WTC11 (cell line): ENCODE data around the gene GGT1. TPM values are rescaled to one million over a fixed set of nuclear protein-coding genes. Genes with fewer than 3 reads are reported as not detected.

Experiments
- ATAC-seq: fragments of 200-7000 bp; cut with Tn5 transposase; 2 replicates; pipeline ENCODE4 v1.10.0; 2021; ENCODE audit warnings: mild to moderate bottlenecking, moderate library complexity
- CTCF ChIA-PET: fragments of 300-600 bp; sonication (Branson Sonifier 250); formaldehyde crosslinking; loops from one replicate; lab custom pipeline; 2021; ENCODE audit warnings: antibody characterized with exemption; lab: Charles Lee
- POLR2A ChIA-PET: fragments of 350-600 bp; sonication (Branson Sonifier 250); formaldehyde crosslinking; loops from one replicate; lab custom pipeline; 2021; ENCODE audit warnings: antibody characterized with exemption; lab: Charles Lee
- DNase-seq: peaks from one replicate; pipeline ENCODE4 v3.0.0; 2021; ENCODE audit warnings: low spot score
- H3K27ac Mint-ChIP-seq: 2 replicates; pipeline ENCODE4 v1.8.0; 2021; ENCODE audit warnings: mixed read lengths
- H3K27me3 Mint-ChIP-seq: 2 replicates; pipeline ENCODE4 v1.8.0; 2021; ENCODE audit warnings: low read depth, mild to moderate bottlenecking, moderate library complexity, mixed read lengths
- H3K36me3 Mint-ChIP-seq: 2 replicates; pipeline ENCODE4 v1.8.0; 2021; ENCODE audit warnings: mixed read lengths
- H3K4me1 Mint-ChIP-seq: 2 replicates; pipeline ENCODE4 v1.8.0; 2022; ENCODE audit warnings: mixed read lengths
- H3K4me3 Mint-ChIP-seq: 2 replicates; pipeline ENCODE4 v1.8.0; 2021; ENCODE audit warnings: mild to moderate bottlenecking, moderate library complexity, mixed read lengths
- H3K9me3 Mint-ChIP-seq: 2 replicates; pipeline ENCODE4 v1.8.0; 2021; ENCODE audit warnings: mixed read lengths
- ESRRA ChIP-seq: sonication (generic); formaldehyde crosslinking; IDR thresholded peaks from 2 replicates; pipeline ENCODE4 v1.8.1; 2022; ENCODE audit warnings: mild to moderate bottlenecking, missing genetic modification reagents, borderline replicate concordance
- OVOL2 ChIP-seq: fragments of 250-450 bp; sonication (Bioruptor Pico); IDR thresholded peaks from 2 replicates; pipeline ENCODE4 v1.9.0; 2021; ENCODE audit warnings: mild to moderate bottlenecking, borderline replicate concordance
- PRRX2 ChIP-seq: fragments of 250-450 bp; sonication (Bioruptor Pico); IDR thresholded peaks from 2 replicates; pipeline ENCODE4 v1.8.0; 2021; ENCODE audit warnings: mild to moderate bottlenecking
- SOX15 ChIP-seq: fragments of 250-450 bp; sonication (Bioruptor Pico); IDR thresholded peaks from 2 replicates; pipeline ENCODE4 v1.9.0; 2021; ENCODE audit warnings: mild to moderate bottlenecking
- SP1 ChIP-seq: sonication (generic); formaldehyde crosslinking; conservative IDR thresholded peaks from 2 replicates; pipeline ENCODE4 v1.8.1; 2022; ENCODE audit warnings: missing genetic modification reagents
- TCF7 ChIP-seq: sonication (generic); formaldehyde crosslinking; IDR thresholded peaks from 2 replicates; pipeline ENCODE4 v1.8.0; 2022; ENCODE audit warnings: mild to moderate bottlenecking, low read depth, missing genetic modification reagents, moderate library complexity
- TEAD1 ChIP-seq: sonication (generic); formaldehyde crosslinking; IDR thresholded peaks from 2 replicates; pipeline ENCODE4 v1.8.0; 2022; ENCODE audit warnings: mild to moderate bottlenecking, missing genetic modification reagents
- ZNF317 ChIP-seq: sonication (generic); formaldehyde crosslinking; IDR thresholded peaks from 2 replicates; pipeline ENCODE4 v1.8.1; 2023; ENCODE audit warnings: low read depth, mild to moderate bottlenecking, moderate library complexity, missing genetic modification reagents, borderline replicate concordance
- ZNF396 ChIP-seq: fragments of 250-450 bp; sonication (Bioruptor Pico); IDR thresholded peaks from 2 replicates; pipeline ENCODE4 v1.8.0; 2021; ENCODE audit warnings: mild to moderate bottlenecking, moderate library complexity, borderline replicate concordance
- total RNA-seq: library from RNA; stranded (reverse); gene quantifications from 3 replicates; pipeline ENCODE4 v1.2.3, GENCODE V29; 2021
- TF ChIP-seq, protein P1 (sequence below): sonication (generic); formaldehyde crosslinking; IDR thresholded peaks from 2 replicates; pipeline ENCODE4 v1.8.1; 2022; ENCODE audit warnings: low read depth, mild to moderate bottlenecking, moderate library complexity, missing genetic modification reagents, borderline replicate concordance
- TF ChIP-seq, protein P2 (sequence below): sonication (generic); formaldehyde crosslinking; IDR thresholded peaks from 2 replicates; pipeline ENCODE4 v1.8.0; 2023; ENCODE audit warnings: missing genetic modification reagents
- TF ChIP-seq, protein P3 (sequence below): sonication (generic); formaldehyde crosslinking; IDR thresholded peaks from 2 replicates; pipeline ENCODE4 v1.8.1; 2023; ENCODE audit warnings: mild to moderate bottlenecking, moderate library complexity, missing genetic modification reagents
- TF ChIP-seq, protein P4 (sequence below): sonication (generic); formaldehyde crosslinking; IDR thresholded peaks from 2 replicates; pipeline ENCODE4 v1.8.1; 2023; ENCODE audit warnings: mild to moderate bottlenecking, missing genetic modification reagents, moderate library complexity
- TF ChIP-seq, protein P5 (sequence below): fragments of 250-450 bp; sonication (Bioruptor Pico); IDR thresholded peaks from 2 replicates; pipeline ENCODE4 v1.9.0; 2021; ENCODE audit warnings: mild to moderate bottlenecking, borderline replicate concordance
- TF ChIP-seq, protein P6 (sequence below): sonication (generic); formaldehyde crosslinking; IDR thresholded peaks from 2 replicates; pipeline ENCODE4 v1.8.0; 2022; ENCODE audit warnings: missing genetic modification reagents
- TF ChIP-seq, protein P7 (sequence below): sonication (generic); formaldehyde crosslinking; IDR thresholded peaks from 2 replicates; pipeline ENCODE4 v1.8.0; 2023; ENCODE audit warnings: missing genetic modification reagents, mild to moderate bottlenecking, borderline replicate concordance

GGT1 gene
- total RNA-seq, 1 experiment from 2014 or later: 33.7 TPM

DNA sequence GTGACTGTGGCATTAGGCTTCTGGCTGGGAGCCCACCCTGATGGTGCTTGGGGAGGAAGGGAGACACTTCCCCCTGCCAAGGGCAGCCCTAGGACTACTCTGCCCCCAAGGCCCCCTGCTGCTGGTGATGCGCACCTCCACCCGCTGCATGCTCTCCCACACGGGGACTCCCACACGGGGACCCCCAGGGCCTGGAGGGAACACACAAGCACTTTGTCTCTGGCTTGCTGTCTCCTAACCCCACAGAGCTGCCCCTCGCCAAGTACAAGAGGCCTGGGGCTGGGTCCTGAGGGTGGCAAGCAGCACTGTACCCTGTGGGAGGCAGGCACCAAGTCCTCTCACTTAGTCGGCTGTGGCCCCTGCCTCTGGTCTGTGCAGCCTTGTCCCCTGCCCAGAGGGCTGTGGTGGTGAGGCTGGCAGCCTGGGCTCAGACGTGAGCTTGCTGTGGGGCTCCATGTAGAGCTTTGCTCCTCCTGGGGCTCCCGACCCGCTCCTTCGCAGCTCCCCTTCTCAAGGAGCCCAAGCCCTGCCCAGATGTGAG, 18.1 kb upstream of the GGT1 start:
- TF ChIP-seq, protein P1, sequence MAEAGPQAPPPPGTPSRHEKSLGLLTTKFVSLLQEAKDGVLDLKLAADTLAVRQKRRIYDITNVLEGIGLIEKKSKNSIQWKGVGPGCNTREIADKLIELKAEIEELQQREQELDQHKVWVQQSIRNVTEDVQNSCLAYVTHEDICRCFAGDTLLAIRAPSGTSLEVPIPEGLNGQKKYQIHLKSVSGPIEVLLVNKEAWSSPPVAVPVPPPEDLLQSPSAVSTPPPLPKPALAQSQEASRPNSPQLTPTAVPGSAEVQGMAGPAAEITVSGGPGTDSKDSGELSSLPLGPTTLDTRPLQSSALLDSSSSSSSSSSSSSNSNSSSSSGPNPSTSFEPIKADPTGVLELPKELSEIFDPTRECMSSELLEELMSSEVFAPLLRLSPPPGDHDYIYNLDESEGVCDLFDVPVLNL (CRISPR knock-in tag): no peak
- TF ChIP-seq SP1 (CRISPR knock-in tag): no peak
- TF ChIP-seq, protein P2, sequence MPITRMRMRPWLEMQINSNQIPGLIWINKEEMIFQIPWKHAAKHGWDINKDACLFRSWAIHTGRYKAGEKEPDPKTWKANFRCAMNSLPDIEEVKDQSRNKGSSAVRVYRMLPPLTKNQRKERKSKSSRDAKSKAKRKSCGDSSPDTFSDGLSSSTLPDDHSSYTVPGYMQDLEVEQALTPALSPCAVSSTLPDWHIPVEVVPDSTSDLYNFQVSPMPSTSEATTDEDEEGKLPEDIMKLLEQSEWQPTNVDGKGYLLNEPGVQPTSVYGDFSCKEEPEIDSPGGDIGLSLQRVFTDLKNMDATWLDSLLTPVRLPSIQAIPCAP (CRISPR knock-in tag): no peak
- TF ChIP-seq SOX15 (CRISPR knock-in tag): no peak
- TF ChIP-seq TCF7 (CRISPR knock-in tag): no peak
- TF ChIP-seq, protein P3, sequence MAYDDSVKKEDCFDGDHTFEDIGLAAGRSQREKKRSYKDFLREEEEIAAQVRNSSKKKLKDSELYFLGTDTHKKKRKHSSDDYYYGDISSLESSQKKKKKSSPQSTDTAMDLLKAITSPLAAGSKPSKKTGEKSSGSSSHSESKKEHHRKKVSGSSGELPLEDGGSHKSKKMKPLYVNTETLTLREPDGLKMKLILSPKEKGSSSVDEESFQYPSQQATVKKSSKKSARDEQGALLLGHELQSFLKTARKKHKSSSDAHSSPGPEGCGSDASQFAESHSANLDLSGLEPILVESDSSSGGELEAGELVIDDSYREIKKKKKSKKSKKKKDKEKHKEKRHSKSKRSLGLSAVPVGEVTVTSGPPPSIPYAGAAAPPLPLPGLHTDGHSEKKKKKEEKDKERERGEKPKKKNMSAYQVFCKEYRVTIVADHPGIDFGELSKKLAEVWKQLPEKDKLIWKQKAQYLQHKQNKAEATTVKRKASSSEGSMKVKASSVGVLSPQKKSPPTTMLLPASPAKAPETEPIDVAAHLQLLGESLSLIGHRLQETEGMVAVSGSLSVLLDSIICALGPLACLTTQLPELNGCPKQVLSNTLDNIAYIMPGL (CRISPR knock-in tag): no peak
- TF ChIP-seq, protein P4, sequence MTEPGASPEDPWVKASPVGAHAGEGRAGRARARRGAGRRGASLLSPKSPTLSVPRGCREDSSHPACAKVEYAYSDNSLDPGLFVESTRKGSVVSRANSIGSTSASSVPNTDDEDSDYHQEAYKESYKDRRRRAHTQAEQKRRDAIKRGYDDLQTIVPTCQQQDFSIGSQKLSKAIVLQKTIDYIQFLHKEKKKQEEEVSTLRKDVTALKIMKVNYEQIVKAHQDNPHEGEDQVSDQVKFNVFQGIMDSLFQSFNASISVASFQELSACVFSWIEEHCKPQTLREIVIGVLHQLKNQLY (CRISPR knock-in tag): no peak
- TF ChIP-seq, protein P5, sequence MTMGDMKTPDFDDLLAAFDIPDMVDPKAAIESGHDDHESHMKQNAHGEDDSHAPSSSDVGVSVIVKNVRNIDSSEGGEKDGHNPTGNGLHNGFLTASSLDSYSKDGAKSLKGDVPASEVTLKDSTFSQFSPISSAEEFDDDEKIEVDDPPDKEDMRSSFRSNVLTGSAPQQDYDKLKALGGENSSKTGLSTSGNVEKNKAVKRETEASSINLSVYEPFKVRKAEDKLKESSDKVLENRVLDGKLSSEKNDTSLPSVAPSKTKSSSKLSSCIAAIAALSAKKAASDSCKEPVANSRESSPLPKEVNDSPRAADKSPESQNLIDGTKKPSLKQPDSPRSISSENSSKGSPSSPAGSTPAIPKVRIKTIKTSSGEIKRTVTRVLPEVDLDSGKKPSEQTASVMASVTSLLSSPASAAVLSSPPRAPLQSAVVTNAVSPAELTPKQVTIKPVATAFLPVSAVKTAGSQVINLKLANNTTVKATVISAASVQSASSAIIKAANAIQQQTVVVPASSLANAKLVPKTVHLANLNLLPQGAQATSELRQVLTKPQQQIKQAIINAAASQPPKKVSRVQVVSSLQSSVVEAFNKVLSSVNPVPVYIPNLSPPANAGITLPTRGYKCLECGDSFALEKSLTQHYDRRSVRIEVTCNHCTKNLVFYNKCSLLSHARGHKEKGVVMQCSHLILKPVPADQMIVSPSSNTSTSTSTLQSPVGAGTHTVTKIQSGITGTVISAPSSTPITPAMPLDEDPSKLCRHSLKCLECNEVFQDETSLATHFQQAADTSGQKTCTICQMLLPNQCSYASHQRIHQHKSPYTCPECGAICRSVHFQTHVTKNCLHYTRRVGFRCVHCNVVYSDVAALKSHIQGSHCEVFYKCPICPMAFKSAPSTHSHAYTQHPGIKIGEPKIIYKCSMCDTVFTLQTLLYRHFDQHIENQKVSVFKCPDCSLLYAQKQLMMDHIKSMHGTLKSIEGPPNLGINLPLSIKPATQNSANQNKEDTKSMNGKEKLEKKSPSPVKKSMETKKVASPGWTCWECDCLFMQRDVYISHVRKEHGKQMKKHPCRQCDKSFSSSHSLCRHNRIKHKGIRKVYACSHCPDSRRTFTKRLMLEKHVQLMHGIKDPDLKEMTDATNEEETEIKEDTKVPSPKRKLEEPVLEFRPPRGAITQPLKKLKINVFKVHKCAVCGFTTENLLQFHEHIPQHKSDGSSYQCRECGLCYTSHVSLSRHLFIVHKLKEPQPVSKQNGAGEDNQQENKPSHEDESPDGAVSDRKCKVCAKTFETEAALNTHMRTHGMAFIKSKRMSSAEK (CRISPR knock-in tag): no peak
- TF ChIP-seq, protein P6, sequence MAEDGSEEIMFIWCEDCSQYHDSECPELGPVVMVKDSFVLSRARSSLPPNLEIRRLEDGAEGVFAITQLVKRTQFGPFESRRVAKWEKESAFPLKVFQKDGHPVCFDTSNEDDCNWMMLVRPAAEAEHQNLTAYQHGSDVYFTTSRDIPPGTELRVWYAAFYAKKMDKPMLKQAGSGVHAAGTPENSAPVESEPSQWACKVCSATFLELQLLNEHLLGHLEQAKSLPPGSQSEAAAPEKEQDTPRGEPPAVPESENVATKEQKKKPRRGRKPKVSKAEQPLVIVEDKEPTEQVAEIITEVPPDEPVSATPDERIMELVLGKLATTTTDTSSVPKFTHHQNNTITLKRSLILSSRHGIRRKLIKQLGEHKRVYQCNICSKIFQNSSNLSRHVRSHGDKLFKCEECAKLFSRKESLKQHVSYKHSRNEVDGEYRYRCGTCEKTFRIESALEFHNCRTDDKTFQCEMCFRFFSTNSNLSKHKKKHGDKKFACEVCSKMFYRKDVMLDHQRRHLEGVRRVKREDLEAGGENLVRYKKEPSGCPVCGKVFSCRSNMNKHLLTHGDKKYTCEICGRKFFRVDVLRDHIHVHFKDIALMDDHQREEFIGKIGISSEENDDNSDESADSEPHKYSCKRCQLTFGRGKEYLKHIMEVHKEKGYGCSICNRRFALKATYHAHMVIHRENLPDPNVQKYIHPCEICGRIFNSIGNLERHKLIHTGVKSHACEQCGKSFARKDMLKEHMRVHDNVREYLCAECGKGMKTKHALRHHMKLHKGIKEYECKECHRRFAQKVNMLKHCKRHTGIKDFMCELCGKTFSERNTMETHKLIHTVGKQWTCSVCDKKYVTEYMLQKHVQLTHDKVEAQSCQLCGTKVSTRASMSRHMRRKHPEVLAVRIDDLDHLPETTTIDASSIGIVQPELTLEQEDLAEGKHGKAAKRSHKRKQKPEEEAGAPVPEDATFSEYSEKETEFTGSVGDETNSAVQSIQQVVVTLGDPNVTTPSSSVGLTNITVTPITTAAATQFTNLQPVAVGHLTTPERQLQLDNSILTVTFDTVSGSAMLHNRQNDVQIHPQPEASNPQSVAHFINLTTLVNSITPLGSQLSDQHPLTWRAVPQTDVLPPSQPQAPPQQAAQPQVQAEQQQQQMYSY (CRISPR knock-in tag): no peak
- no peak for TF ChIP-seq OVOL2 (CRISPR knock-in tag)
- no peak for TF ChIP-seq TEAD1 (CRISPR knock-in tag)
- no peak for TF ChIP-seq ESRRA (CRISPR knock-in tag)
- TF ChIP-seq PRRX2 (CRISPR knock-in tag): no peak
- TF ChIP-seq ZNF317: no peak
- TF ChIP-seq, protein P7, sequence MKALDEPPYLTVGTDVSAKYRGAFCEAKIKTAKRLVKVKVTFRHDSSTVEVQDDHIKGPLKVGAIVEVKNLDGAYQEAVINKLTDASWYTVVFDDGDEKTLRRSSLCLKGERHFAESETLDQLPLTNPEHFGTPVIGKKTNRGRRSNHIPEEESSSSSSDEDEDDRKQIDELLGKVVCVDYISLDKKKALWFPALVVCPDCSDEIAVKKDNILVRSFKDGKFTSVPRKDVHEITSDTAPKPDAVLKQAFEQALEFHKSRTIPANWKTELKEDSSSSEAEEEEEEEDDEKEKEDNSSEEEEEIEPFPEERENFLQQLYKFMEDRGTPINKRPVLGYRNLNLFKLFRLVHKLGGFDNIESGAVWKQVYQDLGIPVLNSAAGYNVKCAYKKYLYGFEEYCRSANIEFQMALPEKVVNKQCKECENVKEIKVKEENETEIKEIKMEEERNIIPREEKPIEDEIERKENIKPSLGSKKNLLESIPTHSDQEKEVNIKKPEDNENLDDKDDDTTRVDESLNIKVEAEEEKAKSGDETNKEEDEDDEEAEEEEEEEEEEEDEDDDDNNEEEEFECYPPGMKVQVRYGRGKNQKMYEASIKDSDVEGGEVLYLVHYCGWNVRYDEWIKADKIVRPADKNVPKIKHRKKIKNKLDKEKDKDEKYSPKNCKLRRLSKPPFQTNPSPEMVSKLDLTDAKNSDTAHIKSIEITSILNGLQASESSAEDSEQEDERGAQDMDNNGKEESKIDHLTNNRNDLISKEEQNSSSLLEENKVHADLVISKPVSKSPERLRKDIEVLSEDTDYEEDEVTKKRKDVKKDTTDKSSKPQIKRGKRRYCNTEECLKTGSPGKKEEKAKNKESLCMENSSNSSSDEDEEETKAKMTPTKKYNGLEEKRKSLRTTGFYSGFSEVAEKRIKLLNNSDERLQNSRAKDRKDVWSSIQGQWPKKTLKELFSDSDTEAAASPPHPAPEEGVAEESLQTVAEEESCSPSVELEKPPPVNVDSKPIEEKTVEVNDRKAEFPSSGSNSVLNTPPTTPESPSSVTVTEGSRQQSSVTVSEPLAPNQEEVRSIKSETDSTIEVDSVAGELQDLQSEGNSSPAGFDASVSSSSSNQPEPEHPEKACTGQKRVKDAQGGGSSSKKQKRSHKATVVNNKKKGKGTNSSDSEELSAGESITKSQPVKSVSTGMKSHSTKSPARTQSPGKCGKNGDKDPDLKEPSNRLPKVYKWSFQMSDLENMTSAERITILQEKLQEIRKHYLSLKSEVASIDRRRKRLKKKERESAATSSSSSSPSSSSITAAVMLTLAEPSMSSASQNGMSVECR (CRISPR knock-in tag): no peak
- TF ChIP-seq ZNF396 (CRISPR knock-in tag): no peak
- no peak for ATAC-seq
- Mint-ChIP-seq H3K27ac (no peak overlapping the region), H3K27me3 (no peaks in the 10 kb centered on the region), H3K4me1 (no peaks in the 10 kb centered on the region), H3K4me3 (no peak overlapping the region), H3K36me3 (no peaks in the 10 kb centered on the region), H3K9me3 (no peaks in the 10 kb centered on the region)
- ChIA-PET POLR2A (interaction anchor here (0.6 to 1.3 kb wide), 2 partner anchors 8 to 480 kb away, joined by 3 to 4 read pairs; partner anchors contain the start of gene LRRC75B), CTCF (interaction anchor here (1.0 to 1.2 kb wide), 2 partner anchors 8 to 188 kb away, joined by 3 read pairs; partner anchors contain the start of gene LRRC75B)
- no peak for DNase-seq
